H9 (cell line): ENCODE measurements around the gene WNK3. TPM values are rescaled to one million over a fixed set of nuclear protein-coding genes. Genes with fewer than 3 reads are reported as not detected.

Experiments used
- DNase-seq: peaks from one replicate; pipeline ENCODE4 v3.0.0-alpha.2; 2017
- H2AFZ ChIP-seq: one replicate; pipeline ENCODE4 v1.6.1; 2013; ENCODE audit warnings: mild to moderate bottlenecking, low read length, control low read depth, moderate library complexity
- H2AK5ac ChIP-seq: 2 replicates; pipeline ENCODE4 v1.6.1; 2013; ENCODE audit warnings: low read length, control low read depth, mixed read lengths; ENCODE audit not compliant: insufficient read length
- H2BK120ac ChIP-seq: one replicate; pipeline ENCODE4 v1.6.1; 2013; ENCODE audit warnings: low read depth, mild to moderate bottlenecking, low read length, control low read depth, inconsistent platforms; ENCODE audit not compliant: poor library complexity, severe bottlenecking
- H2BK12ac ChIP-seq: 2 replicates; pipeline ENCODE4 v1.6.1; 2013; ENCODE audit warnings: low read length, control low read depth, mixed read lengths, low read depth; ENCODE audit not compliant: insufficient read length
- H2BK15ac ChIP-seq: 2 replicates; pipeline ENCODE4 v1.6.1; 2013; ENCODE audit warnings: low read depth, low read length, control low read depth
- H2BK20ac ChIP-seq: one replicate; pipeline ENCODE4 v1.6.1; 2013; ENCODE audit warnings: low read depth, mild to moderate bottlenecking, low read length, control low read depth, inconsistent platforms; ENCODE audit not compliant: poor library complexity, severe bottlenecking
- H2BK5ac ChIP-seq: 2 replicates; pipeline ENCODE4 v1.6.1; 2013; ENCODE audit warnings: low read length, control low read depth, mixed read lengths; ENCODE audit not compliant: insufficient read length
- H3K14ac ChIP-seq: 2 replicates; pipeline ENCODE4 v1.6.1; 2013; ENCODE audit warnings: low read length, control low read depth; ENCODE audit not compliant: insufficient read depth
- H3K18ac ChIP-seq: 2 replicates; pipeline ENCODE4 v1.6.1; 2013; ENCODE audit warnings: low read depth, mild to moderate bottlenecking, mixed read lengths, low read length, control low read depth; ENCODE audit not compliant: insufficient read length
- H3K23ac ChIP-seq: 2 replicates; pipeline ENCODE4 v1.6.1; 2013; ENCODE audit warnings: low read length, control low read depth, mixed read lengths, low read depth; ENCODE audit not compliant: insufficient read length
- H3K23me2 ChIP-seq: 2 replicates; pipeline ENCODE4 v1.6.1; 2013; ENCODE audit warnings: low read depth, mild to moderate bottlenecking, mixed read lengths, low read length, control low read depth; ENCODE audit not compliant: insufficient read length, poor library complexity, severe bottlenecking
- H3K27ac ChIP-seq: 2 replicates; pipeline ENCODE4 v1.5.1; 2013; ENCODE audit warnings: low read length, control low read depth, mixed read lengths, low read depth; ENCODE audit not compliant: insufficient read length
- H3K27me3 ChIP-seq: 2 replicates; pipeline ENCODE4 v1.6.1; 2013; ENCODE audit warnings: low read length, control low read depth, inconsistent platforms; ENCODE audit not compliant: insufficient read depth
- H3K4ac ChIP-seq: 2 replicates; pipeline ENCODE4 v1.6.1; 2013; ENCODE audit warnings: low read depth, mild to moderate bottlenecking, control low read depth, inconsistent platforms, low read length, moderate library complexity
- H3K4me1 ChIP-seq: 2 replicates; pipeline ENCODE4 v1.6.1; 2013; ENCODE audit warnings: low read length, control low read depth, inconsistent platforms; ENCODE audit not compliant: insufficient read depth
- H3K4me2 ChIP-seq: 2 replicates; pipeline ENCODE4 v1.6.1; 2013; ENCODE audit warnings: low read length, control low read depth, mixed read lengths; ENCODE audit not compliant: insufficient read length, insufficient read depth
- H3K56ac ChIP-seq: 2 replicates; pipeline ENCODE4 v1.6.1; 2013; ENCODE audit warnings: low read depth, mild to moderate bottlenecking, mixed read lengths, low read length, control low read depth; ENCODE audit not compliant: insufficient read length
- H3K79me1 ChIP-seq: 2 replicates; pipeline ENCODE4 v1.6.1; 2013; ENCODE audit warnings: low read depth, mild to moderate bottlenecking, moderate library complexity, low read length, control low read depth, inconsistent platforms; ENCODE audit not compliant: insufficient read depth, poor library complexity, severe bottlenecking
- H3K79me2 ChIP-seq: 2 replicates; pipeline ENCODE4 v1.6.1; 2013; ENCODE audit warnings: low read length, control low read depth, inconsistent platforms; ENCODE audit not compliant: insufficient read depth
- H3K9ac ChIP-seq: 2 replicates; pipeline ENCODE4 v1.6.1; 2013; ENCODE audit warnings: low read length, control low read depth, mixed read lengths; ENCODE audit not compliant: insufficient read length; ENCODE audit errors: extremely low read depth
- H3K9me3 ChIP-seq: one replicate; pipeline ENCODE4 v1.6.1; 2013; ENCODE audit warnings: low read depth, low read length, inconsistent platforms; ENCODE audit not compliant: control insufficient read depth
- H3T11ph ChIP-seq: one replicate; pipeline ENCODE4 v1.6.1; 2013; ENCODE audit warnings: mild to moderate bottlenecking, low read length, control low read depth, inconsistent platforms
- H4K20me1 ChIP-seq: one replicate; pipeline ENCODE4 v1.6.1; 2013; ENCODE audit not compliant: control insufficient read depth, insufficient read length, insufficient read depth
- H4K5ac ChIP-seq: 2 replicates; pipeline ENCODE4 v1.6.1; 2013; ENCODE audit warnings: low read depth, mild to moderate bottlenecking, mixed read lengths, low read length, control low read depth; ENCODE audit not compliant: insufficient read length
- H4K8ac ChIP-seq: replicated peaks from 2 replicates; pipeline ENCODE4 v1.6.1; 2013; ENCODE audit warnings: low read length, control low read depth, mixed read lengths, low read depth; ENCODE audit not compliant: insufficient read length
- H4K91ac ChIP-seq: 2 replicates; pipeline ENCODE4 v1.6.1; 2013; ENCODE audit warnings: low read depth, mild to moderate bottlenecking, moderate library complexity, mixed read lengths, low read length, control low read depth; ENCODE audit not compliant: insufficient read length
- H3K27ac Mint-ChIP-seq, 3 experiments: 2 replicates in 2 of 3; 3 replicates in 1 of 3; pipeline ENCODE4 v1.8.0; 2020 to 2021; ENCODE audit warnings: mixed read lengths in 3 of 3, mild to moderate bottlenecking in 1 of 3, moderate library complexity in 1 of 3
- H3K27me3 Mint-ChIP-seq: 2 replicates; pipeline ENCODE4 v1.8.0; 2021; ENCODE audit warnings: low read depth, mild to moderate bottlenecking, moderate library complexity, mixed read lengths
- H3K36me3 Mint-ChIP-seq, 3 experiments: 2 replicates in 2 of 3; 3 replicates in 1 of 3; pipeline ENCODE4 v1.8.0; 2020 to 2021; ENCODE audit warnings: low read depth in 3 of 3, mixed read lengths in 3 of 3; ENCODE audit not compliant: insufficient read depth in 1 of 3
- H3K4me1 Mint-ChIP-seq, 2 experiments: 2 replicates each; pipeline ENCODE4 v1.8.0; 2020; ENCODE audit warnings: mixed read lengths in 2 of 2
- H3K4me3 Mint-ChIP-seq, 2 experiments: 2 replicates in 1 of 2; 3 replicates in 1 of 2; pipeline ENCODE4 v1.8.0; 2020 to 2021; ENCODE audit warnings: mild to moderate bottlenecking in 2 of 2, mixed read lengths in 2 of 2, moderate library complexity in 1 of 2
- H3K9me3 Mint-ChIP-seq, 2 experiments: 2 replicates in 1 of 2; 3 replicates in 1 of 2; pipeline ENCODE4 v1.8.0; 2020; ENCODE audit warnings: mild to moderate bottlenecking in 2 of 2, mixed read lengths in 2 of 2, moderate library complexity in 1 of 2
- WGBS: extraction: QIAGEN DNeasy Blood & Tissue Kit; methylation state at CpG from one replicate; pipeline ENCODE4 v1.1.7; 2013; ENCODE audit warnings: missing lambda C conversion rate, low lambda C conversion rate, mixed read lengths; ENCODE audit not compliant: insufficient read length; ENCODE audit errors: extremely low coverage; 5-methylcytosine and 5-hydroxymethylcytosine counted together
- total RNA-seq: library from RNA; stranded (reverse); gene quantifications from 2 replicates; pipeline ENCODE4 v1.2.1, GENCODE V29; 2021
- TF ChIP-seq, protein P1 (sequence below): fragments of 200-600 bp; sonication (generic); conservative IDR thresholded peaks from 3 replicates; pipeline ENCODE4 v1.8.0; 2021; ENCODE audit warnings: antibody characterized with exemption, mild to moderate bottlenecking

WNK3 gene
- total RNA-seq, 1 experiment from 2014 or later, result 22.8 TPM

DNA sequence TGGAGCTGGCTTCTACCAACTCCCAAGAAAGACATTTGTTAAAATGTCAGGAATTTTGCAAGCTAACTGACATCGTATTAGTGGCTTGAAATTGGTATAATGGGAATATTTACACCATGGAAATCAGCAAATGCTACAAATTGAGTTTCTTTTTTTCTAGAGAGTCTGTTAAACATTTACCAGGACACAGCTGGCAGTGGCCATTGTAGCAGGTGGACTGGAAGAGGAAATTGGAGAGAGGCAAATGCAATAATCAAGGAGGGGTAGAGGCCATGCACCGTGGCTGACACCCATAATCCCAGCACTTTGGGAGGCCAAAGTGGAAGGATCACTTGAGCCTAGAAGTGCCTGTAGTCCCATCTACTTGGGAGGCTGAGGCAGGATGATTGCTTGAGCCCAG, 49.4 kb upstream of the WNK3 start:
- Histone ChIP-seq H2AFZ (no peak overlapping the region), H3K9ac (no peak overlapping the region)
- H3K4me3 Mint-ChIP-seq, result no peak overlapping the region

More for the DNA sequence above, 49.4 kb upstream of the WNK3 start:
- Histone ChIP-seq H3K4me1 (no peaks in the 10 kb centered on the region), H3K23ac (no peak overlapping the region), H4K20me1 (no peaks in the 10 kb centered on the region), H2BK5ac (no peak overlapping the region), H2BK15ac (no peak overlapping the region), H3K23me2 (no peaks in the 10 kb centered on the region), H4K8ac (no peak overlapping the region), H3K4ac (no peak overlapping the region), H3K18ac (no peak overlapping the region), H2BK120ac (no peak overlapping the region), H4K5ac (no peak overlapping the region), H3K9me3 (peaks cover 9% of the 10 kb centered on the region), H3T11ph (no peak overlapping the region), H3K4me2 (no peak overlapping the region), H2BK20ac (no peak overlapping the region), H3K27me3 (no peaks in the 10 kb centered on the region), H3K79me2 (no peaks in the 10 kb centered on the region), H3K27ac (no peak overlapping the region), H2AK5ac (no peak overlapping the region), H3K14ac (no peak overlapping the region), H2BK12ac (no peak overlapping the region), H4K91ac (no peak overlapping the region), H3K56ac (no peak overlapping the region), H3K79me1 (no peaks in the 10 kb centered on the region)
- H3K27ac Mint-ChIP-seq, result no peak overlapping the region
- peaks cover 2% of the 10 kb centered on the region for H3K27me3 Mint-ChIP-seq
- H3K36me3 Mint-ChIP-seq, result peaks cover 0 to 2% (median 0%) of the 10 kb centered on the region in 3 experiments; a peak in 3 of 7 replicates
- no peak for DNase-seq
- no CpG with 5 or more reads among the region's 2 CpGs for WGBS
- peaks cover 62 to 63% of the 10 kb centered on the region in 2 experiments for H3K9me3 Mint-ChIP-seq
- TF ChIP-seq, protein P1, sequence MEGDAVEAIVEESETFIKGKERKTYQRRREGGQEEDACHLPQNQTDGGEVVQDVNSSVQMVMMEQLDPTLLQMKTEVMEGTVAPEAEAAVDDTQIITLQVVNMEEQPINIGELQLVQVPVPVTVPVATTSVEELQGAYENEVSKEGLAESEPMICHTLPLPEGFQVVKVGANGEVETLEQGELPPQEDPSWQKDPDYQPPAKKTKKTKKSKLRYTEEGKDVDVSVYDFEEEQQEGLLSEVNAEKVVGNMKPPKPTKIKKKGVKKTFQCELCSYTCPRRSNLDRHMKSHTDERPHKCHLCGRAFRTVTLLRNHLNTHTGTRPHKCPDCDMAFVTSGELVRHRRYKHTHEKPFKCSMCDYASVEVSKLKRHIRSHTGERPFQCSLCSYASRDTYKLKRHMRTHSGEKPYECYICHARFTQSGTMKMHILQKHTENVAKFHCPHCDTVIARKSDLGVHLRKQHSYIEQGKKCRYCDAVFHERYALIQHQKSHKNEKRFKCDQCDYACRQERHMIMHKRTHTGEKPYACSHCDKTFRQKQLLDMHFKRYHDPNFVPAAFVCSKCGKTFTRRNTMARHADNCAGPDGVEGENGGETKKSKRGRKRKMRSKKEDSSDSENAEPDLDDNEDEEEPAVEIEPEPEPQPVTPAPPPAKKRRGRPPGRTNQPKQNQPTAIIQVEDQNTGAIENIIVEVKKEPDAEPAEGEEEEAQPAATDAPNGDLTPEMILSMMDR, result no peak
- no peaks in the 10 kb centered on the region for H3K4me1 Mint-ChIP-seq
